NCI-H82 treated with DMSO at 0.1 percent for 48 hours (cell line): ENCODE measurements around the gene SLC38A10.
"Not testable (repeated sequence)": the region's sequence is repeated elsewhere in the genome, so short reads cannot be mapped to it uniquely, and the experiment has no call there.

ENCODE experiments used
- DNase-seq: peaks from one replicate; lab custom pipeline; 2025; ENCODE audit not compliant: unreplicated experiment; lab: John Stamatoyannopoulos, UW

SLC38A10 gene

DNA sequence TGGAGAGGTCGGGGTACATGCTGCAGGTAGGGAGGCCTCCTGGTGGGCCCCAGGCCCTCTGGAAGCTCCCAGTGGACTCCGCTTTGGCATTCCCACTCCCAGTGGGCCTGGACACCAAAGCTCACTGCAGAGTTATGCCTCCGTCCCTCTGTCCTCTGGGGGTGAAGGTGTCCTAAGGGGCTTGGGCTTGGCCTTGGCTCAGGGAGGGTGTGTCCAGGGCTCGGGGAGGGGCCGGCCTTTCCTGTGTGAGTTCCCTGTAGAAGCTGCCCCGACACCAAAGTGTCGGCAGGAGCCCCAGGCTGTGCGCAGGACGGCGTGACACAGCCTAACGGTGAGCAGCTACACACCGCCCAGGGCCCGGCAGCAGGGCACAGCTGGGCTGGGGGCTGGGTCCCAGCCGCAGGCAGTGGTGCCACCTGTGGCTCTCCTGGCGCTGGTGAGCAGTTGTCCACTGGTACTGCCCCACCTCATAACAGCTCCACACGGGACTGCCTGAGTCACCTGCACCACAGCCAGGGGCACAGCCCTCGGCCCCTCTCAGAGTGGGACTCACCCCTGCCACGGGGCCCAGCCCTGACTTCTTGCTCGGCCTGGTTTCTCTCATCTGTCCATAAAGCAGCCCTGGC is 62.4 kb downstream of the SLC38A10 start:
- DNase-seq = no peak

- DNase-seq = no peak
Observed at GRCh38 chr17:81231766-81232581, 63.1 kb downstream of the SLC38A10 start.

GRCh38 chr17:81231121-81231645 is 63.9 kb downstream of the SLC38A10 start:
- no peak for DNase-seq

DNA sequence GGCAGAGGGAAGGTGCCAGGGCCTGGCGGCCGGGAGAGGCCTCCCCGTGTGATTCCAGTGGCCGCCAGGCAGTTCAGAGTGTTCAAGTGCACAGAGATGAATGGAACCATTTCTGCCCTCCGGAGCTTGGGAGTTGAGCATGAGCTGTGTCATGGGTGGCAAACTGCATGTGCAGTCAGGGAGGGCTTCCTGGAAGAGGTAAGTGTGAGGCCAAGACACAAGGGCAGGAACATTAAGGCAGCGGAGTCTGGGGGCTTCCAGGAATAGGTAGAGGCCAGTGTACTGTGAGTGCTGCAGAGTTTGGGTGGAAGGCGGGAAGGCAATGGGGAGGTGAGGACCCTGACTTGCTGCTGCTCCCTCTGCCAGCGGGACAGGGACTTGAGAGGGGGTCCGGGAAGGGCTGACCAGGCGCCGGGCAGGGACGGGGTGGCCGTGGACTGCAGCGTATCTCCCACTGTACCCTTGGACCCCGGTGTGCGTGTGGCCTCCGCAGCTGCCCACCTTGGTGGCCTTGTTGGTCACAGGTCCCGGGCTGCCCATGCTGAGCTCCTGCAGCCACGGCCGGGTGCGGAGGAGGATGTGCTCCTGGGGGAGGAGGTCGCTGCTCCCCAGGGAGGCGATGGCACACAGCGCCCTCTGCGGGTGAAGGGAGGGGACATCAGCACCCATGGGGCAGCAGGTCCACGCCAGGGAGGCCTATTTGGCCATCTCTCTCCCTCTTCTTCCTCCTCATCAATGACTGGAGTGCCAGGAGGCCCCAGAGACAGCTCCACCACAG is 64.9 kb downstream of the SLC38A10 start:
- DNase-seq = no peak

- no peak for DNase-seq
Observed at GRCh38 chr17:81229666-81229920, 65.5 kb downstream of the SLC38A10 start.

- DNase-seq = no peak
Observed at GRCh38 chr17:81228834-81229665, 66.1 kb downstream of the SLC38A10 start.

DNA sequence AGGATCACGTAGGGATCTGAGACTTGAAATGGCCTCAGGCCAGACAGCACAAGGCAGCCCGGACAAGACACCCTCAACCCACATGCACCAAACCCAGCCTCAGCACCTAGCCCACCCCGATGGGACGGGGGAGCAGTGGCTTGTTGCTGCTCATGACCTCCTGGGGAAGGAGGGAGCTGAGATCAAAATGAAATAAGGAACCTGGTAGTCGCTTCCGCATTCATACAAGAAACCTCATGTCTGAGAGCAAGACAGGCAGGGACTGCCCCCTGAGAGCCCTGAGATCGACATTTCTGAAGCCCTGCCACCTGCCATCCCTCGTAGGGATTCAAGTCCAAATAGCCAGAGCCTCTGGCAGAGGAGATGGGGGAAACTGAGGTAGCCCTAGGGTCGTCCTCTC is 66.7 kb downstream of the SLC38A10 start:
- no peak for DNase-seq

DNA sequence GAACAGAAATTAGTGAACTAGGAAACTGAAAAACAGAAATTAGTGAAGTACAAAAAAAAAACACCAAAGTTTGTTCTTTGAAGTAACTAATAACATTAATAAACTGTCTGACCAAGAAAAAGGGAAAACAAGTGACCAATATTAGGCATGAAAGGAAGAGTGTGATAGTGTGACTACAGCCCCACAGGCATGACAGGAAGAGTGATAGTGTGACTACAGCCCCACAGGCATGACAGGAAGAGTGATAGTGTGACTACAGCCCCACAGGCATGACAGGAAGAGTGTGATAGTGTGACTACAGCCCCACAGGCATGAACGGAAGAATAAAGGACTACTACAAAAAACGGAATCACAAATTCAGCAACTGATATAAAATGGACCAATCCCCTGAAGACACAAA is 67.5 kb downstream of the SLC38A10 start:
- not testable (repeated sequence) for DNase-seq

- no peak for DNase-seq
Observed at GRCh38 chr17:81223762-81224130, 71.4 kb downstream of the SLC38A10 start.

- DNase-seq = peak; percentile 91
Observed at GRCh38 chr17:81222906-81223761, 72.0 kb downstream of the SLC38A10 start, which contains the start of gene CEP131. Gene CEP131 (minus strand): TSS chr17:81222965. CDS start chr17:81220056, 2,909 bp downstream.

- DNase-seq = no peak
Observed at GRCh38 chr17:81222620-81222905, 72.5 kb downstream of the SLC38A10 start.

GRCh38 chr17:81221842-81222619 is 73.1 kb downstream of the SLC38A10 start:
- DNase-seq = no peak

GRCh38 chr17:81221371-81221841 is 73.7 kb downstream of the SLC38A10 start:
- DNase-seq = no peak

DNA sequence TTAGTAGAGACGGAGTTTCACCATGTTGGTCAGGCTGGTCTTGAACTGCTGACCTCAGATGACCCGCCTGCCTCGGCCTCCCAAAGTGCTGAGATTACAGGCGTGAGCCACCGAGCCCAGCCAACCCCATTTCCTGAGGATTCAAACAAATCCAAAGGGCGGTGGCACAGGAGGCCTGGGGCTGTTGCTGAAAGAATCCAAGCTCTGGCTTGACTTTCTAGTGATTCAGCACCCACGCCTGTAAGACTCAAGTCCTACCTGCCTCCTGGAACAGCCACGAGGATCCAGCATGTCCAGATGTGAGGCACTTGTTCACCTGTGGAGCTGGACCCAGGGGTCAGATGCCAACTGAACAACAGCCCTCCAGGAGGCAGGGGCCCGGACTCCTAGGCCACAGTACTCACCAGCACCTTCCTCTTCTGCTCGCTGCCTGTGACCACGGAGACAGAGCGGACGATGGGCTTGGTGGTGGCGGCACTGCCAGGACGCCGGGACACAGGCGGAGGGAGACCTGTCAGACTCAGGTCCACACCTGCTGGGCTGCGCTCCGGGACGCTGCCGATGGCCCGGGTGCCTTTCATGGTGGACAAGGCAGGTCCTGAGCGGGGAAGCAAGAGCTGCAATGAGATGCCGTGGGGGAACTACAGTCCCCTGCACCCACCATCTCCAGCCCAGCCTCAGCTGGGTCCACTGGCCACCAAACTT is 75.5 kb downstream of the SLC38A10 start:
- no peak for DNase-seq

DNA sequence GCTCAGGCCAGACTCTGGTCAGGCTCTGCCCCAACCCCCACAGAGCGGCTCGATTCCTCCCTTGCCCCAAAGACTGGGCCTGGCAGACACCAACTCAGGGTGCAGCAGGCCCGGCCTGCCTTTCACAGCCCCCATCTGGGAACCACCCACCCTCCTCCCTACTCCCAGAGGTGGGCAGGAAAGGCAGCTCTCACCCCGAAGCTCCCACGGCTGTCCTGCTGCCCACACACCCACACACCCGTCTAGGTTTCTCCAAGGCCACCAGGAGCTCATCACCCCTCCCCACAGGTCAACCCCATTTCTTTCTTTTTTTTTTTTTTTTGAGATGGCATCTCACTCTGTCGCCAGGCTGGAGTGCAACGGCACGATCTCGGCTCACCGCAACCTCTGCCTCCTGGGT is 76.1 kb downstream of the SLC38A10 start:
- no peak for DNase-seq

DNA sequence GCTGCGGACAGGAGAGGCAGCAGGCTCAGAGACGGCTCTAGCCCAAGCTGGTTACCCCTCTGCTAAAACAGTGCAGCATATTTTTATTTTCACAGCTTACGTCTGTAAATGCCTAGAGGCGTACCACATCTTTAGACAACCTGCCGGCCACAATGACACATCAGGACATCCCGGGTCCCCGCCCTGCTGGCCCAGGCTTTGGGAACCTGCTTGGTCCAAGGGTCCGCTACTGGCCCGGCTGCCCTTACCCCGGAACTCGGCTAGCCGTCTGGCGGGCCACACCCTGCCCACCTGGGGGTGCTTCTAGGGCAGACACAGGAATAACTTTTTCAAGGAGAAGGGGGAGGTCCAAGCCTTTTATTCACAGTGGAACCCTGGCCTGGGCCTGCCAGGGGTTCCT is 76.6 kb downstream of the SLC38A10 start:
- DNase-seq = no peak

DNA sequence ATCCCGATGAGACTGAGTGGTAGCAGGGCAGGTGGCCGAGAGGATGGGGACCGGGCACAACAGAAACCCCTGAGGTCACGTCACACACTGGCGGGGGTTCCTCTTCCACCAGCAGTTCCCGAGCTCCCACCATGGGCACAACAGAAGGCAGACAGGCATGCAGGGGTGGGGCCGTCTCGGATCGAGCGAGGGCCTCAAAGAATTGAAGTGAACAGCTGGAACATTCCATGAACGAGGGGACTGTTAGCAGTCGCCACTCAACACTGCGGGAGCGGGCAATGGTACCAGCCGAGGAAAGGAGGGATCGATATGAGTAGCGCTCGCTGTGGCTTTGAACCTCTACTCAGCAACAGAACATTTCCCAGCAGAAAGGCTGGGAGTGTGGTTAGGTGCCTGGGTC is 77.6 kb downstream of the SLC38A10 start:
- no peak for DNase-seq

- DNase-seq = no peak
Observed at GRCh38 chr17:81213978-81214377, 81.1 kb downstream of the SLC38A10 start.

- no peak for DNase-seq
Observed at GRCh38 chr17:81212365-81212764, 82.7 kb downstream of the SLC38A10 start.
